H7 (cell line): ENCODE data around the gene ABL1. TPM values are rescaled to one million over a fixed set of nuclear protein-coding genes. Genes with fewer than 3 reads are reported as not detected.
"Not testable (repeated sequence)": the region's sequence is repeated elsewhere in the genome, so short reads cannot be mapped to it uniquely, and the experiment has no call there.

Experiments used
- DNase-seq: peaks from one replicate; pipeline ENCODE4 v3.0.0; 2012
- H3K27me3 ChIP-seq: 2 replicates; pipeline ENCODE4 v1.6.0; 2011; ENCODE audit warnings: mild to moderate bottlenecking, low read length; ENCODE audit not compliant: control insufficient read depth, insufficient read depth
- H3K36me3 ChIP-seq: replicated peaks from 2 replicates; pipeline ENCODE4 v1.5.1; 2011; ENCODE audit warnings: low read length; ENCODE audit not compliant: control insufficient read depth, insufficient read depth
- H3K4me3 ChIP-seq: 2 replicates; pipeline ENCODE4 v1.5.1; 2011; ENCODE audit warnings: low read depth, mild to moderate bottlenecking, control low read depth, low read length, moderate library complexity; ENCODE audit not compliant: insufficient read depth
- total RNA-seq: library from RNA; depleted of rRNA; stranded (reverse); fragments of >200 nt; shearing (Covaris generic); gene quantifications from 2 replicates; pipeline ENCODE4 v1.2.3, GENCODE V29; 2014

ABL1 gene
- total RNA-seq, 1 experiment from 2014 or later: 57.6 TPM

- Histone ChIP-seq H3K4me3 (no peak overlapping the region), H3K27me3 (no peaks in the 10 kb centered on the region)
- DNase-seq: peak; percentile 67
Measured at GRCh38 chr9:130902204-130903185, 67.4 kb downstream of the ABL1 start.

GRCh38 chr9:130903194-130904069 is 68.4 kb downstream of the ABL1 start:
- peak; percentile 55 for DNase-seq
- H3K36me3 ChIP-seq: no peaks in the 10 kb centered on the region
- H3K27me3 ChIP-seq: no peaks in the 10 kb centered on the region
- no peak overlapping the region for H3K4me3 ChIP-seq

More at GRCh38 chr9:130902204-130903185, 67.4 kb downstream of the ABL1 start:
- H3K36me3 ChIP-seq: no peaks in the 10 kb centered on the region

DNA sequence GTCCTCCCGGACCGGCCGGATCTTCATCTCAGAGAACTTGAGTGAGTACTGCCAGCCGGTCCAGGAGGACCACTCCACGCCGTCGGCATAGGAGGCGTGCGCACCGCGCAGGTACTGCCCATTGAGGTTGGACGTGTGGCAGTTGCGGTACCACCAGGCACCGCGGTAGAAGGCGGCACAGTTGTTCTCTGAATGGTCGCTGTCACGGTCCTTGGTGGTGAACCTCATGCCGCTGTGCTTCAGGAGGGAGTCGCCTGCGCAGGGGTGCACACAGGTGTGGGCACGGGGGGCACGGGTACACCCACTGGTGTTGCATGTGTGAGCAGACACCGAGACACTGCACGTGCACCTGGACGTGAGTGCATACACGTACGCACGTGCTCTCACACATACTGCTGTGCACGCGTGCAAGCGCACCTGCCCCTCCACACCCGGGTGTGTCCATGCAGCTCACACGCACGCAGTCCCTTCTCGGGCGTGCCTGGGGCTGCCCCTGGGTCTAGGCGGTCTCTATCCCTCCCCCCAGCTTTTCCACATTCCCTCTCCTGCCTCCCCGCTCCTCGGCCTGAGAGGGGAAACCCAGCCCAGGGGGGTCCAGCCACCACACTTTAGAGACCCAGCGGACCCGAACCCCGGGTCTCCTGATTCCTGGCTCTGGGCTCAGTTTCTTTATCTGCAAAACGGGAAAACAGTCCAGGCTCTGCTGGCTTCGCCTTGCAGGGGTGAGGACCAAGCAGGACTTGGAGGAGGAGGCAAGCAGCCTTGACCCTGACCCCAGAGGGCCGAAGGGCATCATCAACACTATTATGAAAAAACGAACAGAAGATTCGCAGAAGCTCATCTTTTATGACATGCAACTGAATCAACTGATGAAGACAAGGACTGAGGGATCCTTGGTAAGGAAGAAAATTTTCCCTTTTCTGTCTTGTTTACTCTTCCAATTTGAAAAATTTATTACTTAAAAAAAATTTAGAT is 69.3 kb downstream of the ABL1 start:
- peak; percentile 62 for DNase-seq
- H3K36me3 ChIP-seq: no peaks in the 10 kb centered on the region
- H3K27me3 ChIP-seq: no peaks in the 10 kb centered on the region
- no peak overlapping the region for H3K4me3 ChIP-seq

DNA sequence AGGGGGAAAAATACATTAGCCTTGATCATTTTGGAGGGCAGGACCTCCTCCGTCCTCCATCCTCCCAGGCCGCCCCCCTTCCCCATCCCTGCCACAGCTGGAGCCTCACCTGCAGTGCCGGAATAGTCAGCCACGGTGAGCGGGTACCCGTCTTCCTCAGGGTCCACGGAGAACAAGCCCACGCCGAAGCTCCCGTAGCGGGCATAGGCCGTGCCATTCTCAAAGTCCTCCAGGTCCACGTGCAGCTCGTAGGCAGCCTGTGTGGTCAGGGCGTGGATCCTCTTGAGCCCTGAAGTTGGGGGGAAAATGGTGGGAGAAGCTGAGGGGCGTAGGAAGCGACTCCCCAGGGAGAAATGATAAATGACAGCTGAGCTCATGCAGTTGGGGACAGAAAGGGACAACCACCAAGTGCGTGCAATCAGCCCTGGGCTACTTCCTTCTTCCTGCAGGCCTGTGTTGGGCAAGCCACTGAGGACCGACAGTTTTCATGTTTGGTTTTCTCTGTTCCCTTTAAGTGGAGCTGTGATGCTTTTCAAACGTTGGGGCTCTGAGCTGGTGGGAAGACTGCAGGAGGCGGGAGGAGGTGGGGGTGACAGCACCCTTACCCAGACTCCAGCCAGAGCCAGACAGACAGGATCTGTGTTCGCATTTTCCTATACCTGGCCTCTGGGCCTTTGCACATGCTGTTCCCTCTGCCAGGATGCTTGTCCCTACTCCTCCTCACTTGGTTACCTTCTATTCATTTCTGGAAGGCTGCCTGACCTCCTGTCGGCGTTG is 70.3 kb downstream of the ABL1 start:
- peak; percentile 55 for DNase-seq
- Histone ChIP-seq H3K27me3 (no peaks in the 10 kb centered on the region), H3K36me3 (no peaks in the 10 kb centered on the region), H3K4me3 (no peak overlapping the region)

- Histone ChIP-seq H3K27me3 (no peaks in the 10 kb centered on the region), H3K4me3 (no peak overlapping the region), H3K36me3 (no peaks in the 10 kb centered on the region)
- DNase-seq: no peak
Measured at GRCh38 chr9:130905902-130906734, 71.1 kb downstream of the ABL1 start.

DNA sequence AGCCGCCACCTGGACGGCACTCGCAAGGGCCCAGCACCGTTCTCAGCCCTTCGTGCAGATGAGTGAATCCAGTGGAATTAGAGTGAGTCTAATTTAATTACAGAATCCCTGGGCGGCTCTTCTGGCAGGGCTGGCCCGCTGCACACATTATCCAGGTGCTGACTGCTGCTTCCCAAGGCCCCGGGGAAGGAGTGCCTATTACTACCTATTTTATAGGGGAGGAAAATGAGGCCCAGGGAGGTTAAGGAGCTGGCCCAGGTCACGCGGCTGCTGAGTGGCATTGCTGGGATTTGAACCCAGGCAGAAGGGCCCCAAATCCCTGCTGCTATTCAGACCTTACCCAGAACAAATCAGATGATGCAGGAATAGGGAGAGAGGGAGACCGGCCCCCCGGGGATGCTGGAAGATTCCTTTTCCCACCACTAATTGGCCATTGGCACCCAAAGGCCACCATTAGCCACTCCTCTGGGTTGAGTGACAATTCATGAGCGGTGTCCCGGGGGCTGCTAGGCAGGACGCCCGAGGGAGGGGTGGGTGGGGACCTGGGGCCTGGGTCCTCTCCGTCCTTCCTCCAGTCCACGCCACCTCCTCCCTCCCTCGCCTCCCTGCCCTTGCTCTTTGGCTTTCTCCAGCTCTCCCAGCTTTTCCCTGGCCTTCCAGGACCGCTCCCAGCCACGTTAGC is 71.8 kb downstream of the ABL1 start:
- Histone ChIP-seq H3K4me3 (no peak overlapping the region), H3K36me3 (no peaks in the 10 kb centered on the region), H3K27me3 (no peaks in the 10 kb centered on the region)
- DNase-seq: no peak

GRCh38 chr9:130908146-130908877 is 73.3 kb downstream of the ABL1 start:
- H3K36me3 ChIP-seq: no peaks in the 10 kb centered on the region
- H3K27me3 ChIP-seq: no peaks in the 10 kb centered on the region
- no peak overlapping the region for H3K4me3 ChIP-seq
- DNase-seq: no peak

GRCh38 chr9:130908878-130909355 is 73.9 kb downstream of the ABL1 start:
- DNase-seq: peak; percentile 83
- Histone ChIP-seq H3K27me3 (no peaks in the 10 kb centered on the region), H3K36me3 (no peaks in the 10 kb centered on the region), H3K4me3 (no peak overlapping the region)

- not testable (repeated sequence) for DNase-seq, H3K27me3 ChIP-seq
Measured at GRCh38 chr9:130910041-130910440, 75.0 kb downstream of the ABL1 start.

GRCh38 chr9:130910670-130911069 is 75.6 kb downstream of the ABL1 start:
- not testable (repeated sequence) for H3K4me3 ChIP-seq, DNase-seq, H3K36me3 ChIP-seq, H3K27me3 ChIP-seq

More at GRCh38 chr9:130910041-130910440, 75.0 kb downstream of the ABL1 start:
- not testable (repeated sequence) for H3K36me3 ChIP-seq, H3K4me3 ChIP-seq

GRCh38 chr9:130911254-130912049 is 76.4 kb downstream of the ABL1 start:
- DNase-seq: no peak
- Histone ChIP-seq H3K27me3 (no peaks in the 10 kb centered on the region), H3K4me3 (no peak overlapping the region), H3K36me3 (no peaks in the 10 kb centered on the region)
